GM12873 (cell line): ENCODE measurements around the gene PTGFRN.

Source experiments
- CTCF ChIP-seq: IDR thresholded peaks from 2 replicates; pipeline ENCODE4 v1.5.1; 2012; ENCODE audit warnings: low read depth, mild to moderate bottlenecking, moderate library complexity, low read length, control low read depth; ENCODE audit not compliant: insufficient read depth; ENCODE audit errors: missing control alignments

Gene PTGFRN

GRCh38 chr1:116961606-116962005 lies 51.9 kb downstream of the PTGFRN start:
- no peak for TF ChIP-seq CTCF

DNA sequence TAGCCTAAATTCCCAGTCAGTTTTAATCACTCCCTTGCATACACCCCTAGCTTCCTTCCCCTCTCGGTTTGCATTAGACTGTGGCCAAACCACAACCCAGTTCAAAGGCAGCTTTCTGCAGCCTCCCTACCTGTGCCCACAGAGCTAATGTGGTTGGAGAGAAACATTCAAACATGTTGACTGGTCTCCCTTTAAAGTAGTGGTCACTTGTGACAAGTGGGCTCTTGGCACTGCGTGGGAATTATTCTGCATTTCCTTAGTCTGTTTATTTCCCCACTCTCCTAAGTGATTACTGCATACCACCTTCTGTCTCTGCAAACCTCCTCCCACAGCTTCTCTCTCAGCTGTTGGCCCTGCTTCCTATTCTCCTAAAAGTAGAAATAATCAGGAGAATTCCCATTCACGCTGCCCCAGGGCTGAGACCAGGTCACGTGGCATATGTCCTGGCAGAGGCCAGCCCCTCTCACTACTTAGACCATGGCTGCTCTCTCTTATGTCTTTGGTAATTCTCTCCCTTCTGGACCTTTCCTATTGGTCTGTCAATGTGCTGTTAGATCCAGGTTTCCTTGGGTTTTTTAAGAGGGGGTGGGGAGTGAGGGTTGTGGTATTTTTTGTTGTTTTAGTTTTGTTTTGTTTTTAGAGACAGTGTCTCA lies 53.4 kb downstream of the PTGFRN start:
- no peak for TF ChIP-seq CTCF

DNA sequence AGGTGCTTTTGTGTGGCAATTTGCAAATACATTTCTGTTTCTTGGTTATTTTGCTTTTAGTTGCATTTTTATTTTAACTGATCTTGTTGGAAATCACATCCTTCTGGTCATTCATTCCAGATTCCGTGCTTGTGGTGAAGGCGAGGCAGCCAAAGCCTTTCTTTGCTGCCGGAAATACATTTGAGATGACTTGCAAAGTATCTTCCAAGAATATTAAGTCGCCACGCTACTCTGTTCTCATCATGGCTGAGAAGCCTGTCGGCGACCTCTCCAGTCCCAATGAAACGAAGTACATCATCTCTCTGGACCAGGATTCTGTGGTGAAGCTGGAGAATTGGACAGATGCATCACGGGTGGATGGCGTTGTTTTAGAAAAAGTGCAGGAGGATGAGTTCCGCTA lies 57.1 kb downstream of the PTGFRN start:
- no peak for TF ChIP-seq CTCF

- TF ChIP-seq CTCF = no peak
Measured at GRCh38 chr1:116968724-116969123, 59.0 kb downstream of the PTGFRN start.

- TF ChIP-seq CTCF = no peak
Measured at GRCh38 chr1:116971258-116971860, 61.6 kb downstream of the PTGFRN start.

- TF ChIP-seq CTCF = no peak
Measured at GRCh38 chr1:116971965-116972673, 62.4 kb downstream of the PTGFRN start.

DNA sequence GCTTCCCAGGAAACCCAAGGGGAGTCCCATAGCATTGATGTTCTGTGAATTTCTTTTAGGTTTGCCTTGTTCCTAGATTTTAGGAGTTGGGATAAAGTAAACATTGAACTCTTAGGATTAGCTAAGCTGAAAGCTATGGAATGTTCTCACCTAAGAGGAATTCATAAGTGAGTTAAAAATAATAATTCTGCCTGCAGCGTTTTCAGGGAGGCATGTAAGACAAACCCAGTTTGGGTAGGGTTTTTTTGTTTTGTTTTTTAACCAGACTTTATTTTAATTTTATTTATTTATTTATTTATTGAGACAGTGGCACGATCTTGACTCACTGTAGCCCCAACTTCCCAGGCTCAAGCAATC lies 62.9 kb downstream of the PTGFRN start:
- TF ChIP-seq CTCF = no peak
